NB4 (cell line): ENCODE results near the gene RAB19.

Source experiments
- DNase-seq: peaks from one replicate; pipeline ENCODE4 v3.0.0; 2010; ENCODE audit warnings: low read depth
- H3K4me3 ChIP-seq: one replicate; pipeline ENCODE4 v1.5.1; 2011; ENCODE audit warnings: mild to moderate bottlenecking, low read depth, low read length, moderate library complexity
- CTCF ChIP-seq: IDR thresholded peaks from one replicate; pipeline ENCODE4 v1.5.1; 2012; ENCODE audit warnings: low read depth, low read length
- MAX ChIP-seq: IDR thresholded peaks from 2 replicates; pipeline ENCODE4 v1.6.1; 2011; ENCODE audit warnings: low read depth, low read length
- MYC ChIP-seq: IDR thresholded peaks from 2 replicates; pipeline ENCODE4 v1.6.1; 2011; ENCODE audit warnings: low read depth, low read length
- POLR2A ChIP-seq: IDR thresholded peaks from 2 replicates; pipeline ENCODE4 v1.6.1; 2011; ENCODE audit warnings: mild to moderate bottlenecking; ENCODE audit not compliant: insufficient read length; ENCODE audit errors: extremely low read depth

Gene RAB19, protein sequence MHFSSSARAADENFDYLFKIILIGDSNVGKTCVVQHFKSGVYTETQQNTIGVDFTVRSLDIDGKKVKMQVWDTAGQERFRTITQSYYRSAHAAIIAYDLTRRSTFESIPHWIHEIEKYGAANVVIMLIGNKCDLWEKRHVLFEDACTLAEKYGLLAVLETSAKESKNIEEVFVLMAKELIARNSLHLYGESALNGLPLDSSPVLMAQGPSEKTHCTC

DNA sequence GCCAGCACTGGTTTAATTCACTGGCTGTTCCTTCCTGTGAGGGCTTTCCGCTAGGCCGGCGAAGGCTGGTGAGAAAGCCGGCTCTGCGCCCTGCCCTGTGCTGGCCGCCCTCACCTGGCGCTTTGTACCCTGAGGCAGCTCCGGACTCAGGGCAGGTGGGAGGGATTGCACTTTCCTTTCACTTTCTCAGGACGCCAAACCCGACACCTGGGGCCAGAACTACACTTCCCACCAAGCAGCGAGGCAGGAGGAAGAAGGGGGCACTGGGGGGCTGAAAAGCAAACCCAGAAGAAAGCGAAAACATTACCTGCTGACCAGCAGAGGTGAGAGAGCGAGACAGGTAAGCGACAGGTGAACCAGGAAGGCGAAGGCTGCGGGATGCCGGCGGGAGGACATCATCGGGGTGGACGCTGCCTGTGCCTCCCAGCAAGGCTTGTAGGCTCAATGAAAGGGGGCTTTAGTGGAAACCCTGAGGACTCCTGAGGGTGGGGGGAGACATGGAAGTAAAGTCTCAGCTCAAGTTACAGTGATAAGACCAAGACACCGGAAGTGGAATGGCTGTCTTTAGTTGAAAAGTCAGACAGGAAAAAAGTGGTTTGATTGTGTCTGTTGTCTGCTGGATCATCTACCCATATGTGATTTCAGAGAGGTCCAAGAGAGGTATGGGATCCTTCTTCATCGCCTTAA lies at the start of gene RAB19:
RAB19 (plus strand) TSS at position 181 of the 687 bp plus-strand sequence. CDS start 3,589 bp downstream, outside the sequence.
- TF ChIP-seq CTCF (no peak), MAX (no peak), POLR2A (no peak), MYC (no peak)
- no peak for DNase-seq
- H3K4me3 ChIP-seq = no peak within 1 kb of the TSS

- DNase-seq = no peak
- TF ChIP-seq CTCF (no peak), MYC (no peak), POLR2A (no peak)
- no peak overlapping the region for H3K4me3 ChIP-seq
Observed at GRCh38 chr7:140358024-140358411, 45.8 kb upstream of the RAB19 start.

DNA sequence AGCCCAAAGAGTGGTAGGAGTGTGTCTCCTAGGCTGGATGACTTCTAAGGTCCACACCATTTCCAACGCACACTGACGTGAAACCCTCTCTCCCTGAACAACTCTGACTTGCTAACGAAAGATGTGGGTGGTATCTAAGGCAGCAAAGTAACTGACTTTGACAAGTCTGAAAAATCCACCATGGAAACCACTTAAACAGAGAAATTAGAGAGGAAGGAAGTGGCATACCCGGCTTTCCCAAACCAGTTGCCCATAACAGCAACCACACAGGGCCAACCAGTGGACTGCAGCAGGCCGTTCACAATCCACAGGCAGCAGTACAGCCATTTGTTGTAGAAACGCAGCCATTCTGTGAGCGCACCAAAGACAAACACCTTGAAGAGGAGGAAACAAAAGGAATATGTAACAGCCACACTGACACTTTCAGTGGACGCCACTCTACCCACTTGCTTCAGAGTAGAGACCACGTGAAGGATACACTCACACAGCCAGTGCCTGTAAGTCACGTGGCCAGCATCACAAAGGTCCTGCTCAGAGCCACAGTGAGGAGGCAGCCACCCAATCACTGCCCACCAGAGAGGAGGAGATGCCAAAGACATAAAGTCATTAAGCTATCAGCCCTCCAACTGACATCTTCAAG lies 45.3 kb upstream of the RAB19 start:
- no peak for TF ChIP-seq POLR2A
- TF ChIP-seq CTCF = no peak
- no peak for TF ChIP-seq MYC
- no peak for TF ChIP-seq MAX
- peak; percentile 39 for DNase-seq
- no peak overlapping the region for H3K4me3 ChIP-seq

GRCh38 chr7:140360697-140361229 lies 43.1 kb upstream of the RAB19 start:
- DNase-seq = peak; percentile 16
- TF ChIP-seq MAX (no peak), MYC (no peak), CTCF (no peak), POLR2A (no peak)
- no peak overlapping the region for H3K4me3 ChIP-seq

- no peak for DNase-seq
- TF ChIP-seq CTCF (no peak), MAX (no peak), MYC (no peak), POLR2A (no peak)
- H3K4me3 ChIP-seq = no peak overlapping the region
Observed at GRCh38 chr7:140364819-140365218, 39.0 kb upstream of the RAB19 start.
